GM15510 (cell line): Measurements from ENCODE around the gene IRS2.

Experiments used
- POLR2A ChIP-seq: IDR thresholded peaks from 3 replicates; pipeline ENCODE4 v1.6.1; 2011; ENCODE audit warnings: borderline replicate concordance; ENCODE audit not compliant: insufficient read length; ENCODE audit errors: extremely low read depth

IRS2 gene

GRCh38 chr13:109809216-109809932 lies 23.0 kb upstream of the IRS2 start:
- TF ChIP-seq POLR2A = no peak

DNA sequence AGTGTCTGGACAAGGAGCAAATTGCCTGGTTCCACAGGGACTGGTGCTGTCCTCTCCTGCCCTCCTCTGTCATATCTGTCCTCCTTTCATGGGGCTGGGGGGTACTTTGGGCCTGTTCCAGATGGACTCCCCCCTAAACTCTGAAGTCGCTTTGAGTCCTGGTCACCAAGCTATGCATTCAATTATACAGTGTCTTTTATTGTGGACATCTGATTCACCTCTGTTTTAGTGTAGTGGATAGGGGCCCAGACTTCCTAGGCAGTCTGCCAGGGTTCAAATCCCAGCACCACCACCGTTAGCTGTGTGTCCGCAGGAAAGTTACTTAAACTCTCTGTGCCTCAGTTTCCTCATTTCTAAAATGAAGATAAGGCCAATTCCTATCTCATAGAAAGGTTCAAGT lies 21.0 kb upstream of the IRS2 start:
- no peak for TF ChIP-seq POLR2A

DNA sequence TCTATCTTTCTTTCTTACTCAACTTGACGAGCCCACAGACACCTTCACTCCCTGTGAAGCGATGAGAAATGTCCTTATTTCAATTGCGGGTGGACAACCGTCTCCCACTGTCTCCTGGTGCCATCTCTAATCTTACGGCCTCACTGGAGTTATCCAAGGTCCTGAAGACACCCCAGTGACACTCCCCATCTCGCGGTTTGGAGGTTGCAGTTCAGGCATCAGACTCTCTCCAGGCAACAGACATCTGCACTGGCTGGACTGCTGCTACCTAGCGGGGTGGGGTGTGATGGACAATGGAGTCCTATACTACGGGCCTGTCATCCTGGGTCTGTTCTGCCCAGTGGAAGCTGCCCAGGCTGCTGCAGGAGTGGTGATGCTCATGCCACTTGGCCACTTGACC lies 18.3 kb upstream of the IRS2 start:
- no peak for TF ChIP-seq POLR2A

- no peak for TF ChIP-seq POLR2A
These were observed 17.4 kb upstream of the IRS2 start for GRCh38 chr13:109803825-109804224.

- TF ChIP-seq POLR2A = no peak
These were observed 16.6 kb upstream of the IRS2 start for GRCh38 chr13:109802936-109803335.

DNA sequence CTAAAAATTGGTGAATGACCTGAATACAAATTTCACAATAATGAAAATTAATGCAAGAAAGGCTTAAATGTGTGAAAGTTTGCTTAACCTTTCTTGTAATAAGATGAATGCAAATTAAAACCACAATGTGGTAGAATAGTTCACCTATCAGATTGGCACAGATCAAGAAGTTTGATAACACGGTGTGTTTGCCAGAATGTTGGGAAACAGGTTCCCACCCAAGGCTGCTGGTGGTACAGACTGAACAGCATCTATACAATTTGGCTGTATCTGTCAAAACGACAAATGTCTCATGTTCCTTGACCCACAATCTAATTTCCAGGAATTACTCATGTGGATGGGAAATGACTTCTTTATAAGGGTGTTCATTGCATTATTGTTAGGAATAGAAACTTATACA lies 8.6 kb upstream of the IRS2 start:
- TF ChIP-seq POLR2A = no peak

- no peak for TF ChIP-seq POLR2A
These were observed 7.7 kb upstream of the IRS2 start for GRCh38 chr13:109794095-109794494.

DNA sequence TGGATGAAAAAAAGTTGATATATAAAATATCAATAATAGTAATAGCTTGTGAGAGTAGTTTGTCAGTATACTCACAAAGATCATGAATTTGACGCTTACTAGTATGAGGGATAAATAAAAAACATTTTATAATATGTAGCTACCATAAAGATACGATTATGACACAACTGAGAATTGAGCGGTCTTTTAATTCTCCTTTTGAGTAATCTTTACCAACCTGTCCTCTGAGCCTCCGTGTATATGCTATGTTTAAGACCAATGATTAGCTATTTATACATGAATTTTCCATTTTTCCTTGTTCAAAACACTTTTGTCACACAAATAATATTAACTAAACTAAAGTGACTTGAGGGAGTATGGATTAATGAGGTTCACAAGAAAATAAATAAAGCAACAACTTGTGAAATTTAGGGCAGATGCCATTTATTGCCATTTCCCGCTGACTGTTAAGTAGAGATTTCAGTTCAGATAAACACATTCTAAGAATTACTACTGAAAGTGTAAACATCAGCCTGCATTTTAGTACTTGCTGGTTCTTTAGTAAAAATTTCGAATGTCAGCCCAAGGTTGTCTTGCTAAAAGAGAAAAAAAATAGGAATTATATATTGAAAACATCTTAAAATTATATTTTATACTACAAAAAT lies 6.2 kb upstream of the IRS2 start:
- no peak for TF ChIP-seq POLR2A

GRCh38 chr13:109790942-109791605 lies 4.7 kb upstream of the IRS2 start:
- no peak for TF ChIP-seq POLR2A

GRCh38 chr13:109790086-109790485 lies 3.7 kb upstream of the IRS2 start:
- TF ChIP-seq POLR2A = no peak

GRCh38 chr13:109789262-109789661 lies 2.9 kb upstream of the IRS2 start:
- no peak for TF ChIP-seq POLR2A

GRCh38 chr13:109788372-109789111 lies 2.2 kb upstream of the IRS2 start:
- TF ChIP-seq POLR2A = no peak

GRCh38 chr13:109787135-109787954 lies 962 bp upstream of the IRS2 start:
- no peak for TF ChIP-seq POLR2A

DNA sequence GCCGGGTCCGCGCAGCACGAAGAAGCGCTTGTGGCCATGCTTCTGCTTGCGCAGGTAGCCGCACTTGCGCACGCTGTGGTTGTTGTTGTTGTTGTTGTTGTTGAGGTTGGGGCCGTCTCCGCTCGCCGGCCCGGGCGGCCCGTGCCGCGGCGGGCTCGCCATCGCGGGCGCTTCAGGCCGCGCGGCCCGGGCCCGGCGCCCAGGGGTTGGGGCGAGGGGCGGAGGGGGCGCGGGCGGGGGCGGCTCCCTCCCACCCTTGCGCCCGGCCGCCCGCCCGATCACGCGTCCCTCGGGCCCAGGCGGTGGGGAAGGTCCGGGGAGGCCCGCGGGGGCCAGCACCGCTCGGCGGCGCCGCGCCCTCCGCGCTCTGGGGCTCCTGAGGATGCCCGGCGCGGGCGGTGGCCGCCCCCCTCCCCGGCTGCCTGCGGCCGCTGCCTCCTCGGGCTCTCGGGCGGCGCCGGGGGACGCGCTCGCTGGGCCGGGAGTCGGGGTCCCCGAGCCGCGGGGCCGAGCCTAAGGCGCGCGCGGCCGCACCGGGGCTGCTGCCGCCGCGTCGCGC lies 412 bp downstream of the IRS2 start:
- no peak for TF ChIP-seq POLR2A
